Smooth muscle cell (in vitro differentiated cells): ENCODE measurements around the gene IGF2BP1. TPM values are rescaled to one million over a fixed set of nuclear protein-coding genes. Genes with fewer than 3 reads are reported as not detected.

Experiments used
- DNase-seq: peaks from one replicate; lab custom pipeline; 2025; ENCODE audit not compliant: unreplicated experiment; lab: John Stamatoyannopoulos, UW
- H2AFZ ChIP-seq: fragments of 200-600 bp; sonication (generic); 2 replicates; pipeline ENCODE4 v1.6.0; 2016; ENCODE audit warnings: antibody characterized with exemption, low read depth, mild to moderate bottlenecking
- H3F3A ChIP-seq: fragments of 200-600 bp; sonication (generic); 2 replicates; pipeline ENCODE4 v1.6.0; 2017; ENCODE audit warnings: antibody characterized with exemption, low read depth
- H3K27ac ChIP-seq: fragments of 200-600 bp; sonication (generic); 2 replicates; pipeline ENCODE4 v1.5.1; 2016; ENCODE audit warnings: low read depth, mild to moderate bottlenecking
- H3K27me3 ChIP-seq: fragments of 200-600 bp; sonication (generic); 2 replicates; pipeline ENCODE4 v1.6.1; 2016; ENCODE audit warnings: low read depth, mild to moderate bottlenecking
- H3K36me3 ChIP-seq: fragments of 200-600 bp; sonication (generic); 2 replicates; pipeline ENCODE4 v1.5.1; 2016; ENCODE audit warnings: low read depth
- H3K4me1 ChIP-seq: fragments of 200-600 bp; sonication (generic); 2 replicates; pipeline ENCODE4 v1.5.1; 2016; ENCODE audit warnings: low read depth
- H3K4me2 ChIP-seq: fragments of 200-600 bp; sonication (generic); 2 replicates; pipeline ENCODE4 v1.6.0; 2016; ENCODE audit warnings: mild to moderate bottlenecking
- H3K4me3 ChIP-seq: fragments of 200-600 bp; sonication (generic); 2 replicates; pipeline ENCODE4 v1.5.1; 2016; ENCODE audit warnings: mild to moderate bottlenecking
- H3K79me2 ChIP-seq: fragments of 200-600 bp; sonication (generic); 2 replicates; pipeline ENCODE4 v1.6.0; 2016; ENCODE audit warnings: low read depth, mild to moderate bottlenecking
- H3K9ac ChIP-seq: fragments of 200-600 bp; sonication (generic); 2 replicates; pipeline ENCODE4 v1.6.0; 2016; ENCODE audit warnings: low read depth
- H3K9me3 ChIP-seq: fragments of 200-600 bp; sonication (generic); replicated peaks from 2 replicates; pipeline ENCODE4 v1.5.1; 2016; ENCODE audit warnings: low read depth
- H4K20me1 ChIP-seq: fragments of 200-600 bp; sonication (generic); 2 replicates; pipeline ENCODE4 v1.6.0; 2016; ENCODE audit warnings: low read depth
- WGBS: methylation state at CpG from one replicate; pipeline ENCODE4 v1.1.7; 2016; ENCODE audit warnings: low lambda C conversion rate; 5-methylcytosine and 5-hydroxymethylcytosine counted together
- polyA plus RNA-seq: library from polyadenylated mRNA; unstranded; fragments of >200 nt; fragmentation: Nextera tagmentation; extraction: Ambion mirVana; gene quantifications from 2 replicates; pipeline ENCODE4 v1.2.1, GENCODE V29; 2016
- total RNA-seq: library from RNA; depleted of rRNA; stranded (reverse); fragments of >200 nt; gene quantifications from 2 replicates; pipeline ENCODE4 v1.2.3, GENCODE V29; 2014
- TF ChIP-seq, protein P1 (sequence below): fragments of 200-600 bp; sonication (generic); IDR thresholded peaks from 2 replicates; pipeline ENCODE4 v1.5.1; 2017; ENCODE audit warnings: borderline replicate concordance, mild to moderate bottlenecking, antibody characterized with exemption; ENCODE audit not compliant: insufficient read depth, poor library complexity, severe bottlenecking

IGF2BP1 gene
- 51.0 and 54.6 TPM in 2 replicates for total RNA-seq
- 49.7 and 51.4 TPM in 2 replicates for polyA plus RNA-seq

DNA sequence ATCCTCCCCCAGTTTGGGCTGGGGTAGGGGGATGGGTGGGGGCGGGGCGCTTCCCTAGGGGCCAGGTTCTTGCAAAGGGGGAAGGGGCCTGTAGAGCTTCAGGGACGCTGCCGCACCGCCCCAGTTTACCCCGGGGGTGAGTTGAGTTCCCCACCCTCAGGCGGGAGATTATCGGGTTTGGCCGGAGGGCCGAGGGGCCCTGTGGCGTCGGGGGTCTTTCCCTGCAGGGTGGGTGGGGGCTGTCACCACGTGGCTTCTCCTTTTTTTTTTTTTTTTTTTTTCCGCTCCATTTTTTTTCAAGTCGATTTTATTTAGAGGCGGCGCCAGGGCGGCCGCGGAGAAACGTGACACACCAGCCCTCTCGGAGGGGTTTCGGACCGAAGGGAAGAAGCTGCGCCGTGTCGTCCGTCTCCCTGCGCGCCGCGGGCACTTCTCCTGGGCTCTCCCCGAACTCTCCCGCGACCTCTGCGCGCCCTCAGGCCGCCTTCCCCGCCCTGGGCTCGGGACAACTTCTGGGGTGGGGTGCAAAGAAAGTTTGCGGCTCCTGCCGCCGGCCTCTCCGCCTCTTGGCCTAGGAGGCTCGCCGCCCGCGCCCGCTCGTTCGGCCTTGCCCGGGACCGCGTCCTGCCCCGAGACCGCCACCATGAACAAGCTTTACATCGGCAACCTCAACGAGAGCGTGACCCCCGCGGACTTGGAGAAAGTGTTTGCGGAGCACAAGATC is at the start of gene IGF2BP1:
IGF2BP1 (plus strand) TSS at position 283 of the 724 bp plus-strand sequence; CDS start at position 644, 361 bp downstream.
- H3F3A ChIP-seq = no peaks in the 10 kb centered on the region
- H3K27ac ChIP-seq = peak within 1 kb of the TSS; percentile 84
- no peaks in the 10 kb centered on the region for H3K36me3 ChIP-seq
- H3K4me3 ChIP-seq = peak within 1 kb of the TSS; percentile 96
- H3K79me2 ChIP-seq = peaks cover 77% of the 10 kb centered on the region
- under 1% methylated on average over 54 of the region's 62 CpGs for WGBS
- no peaks in the 10 kb centered on the region for H3K9me3 ChIP-seq
- no peaks in the 10 kb centered on the region for H3K27me3 ChIP-seq
- H3K9ac ChIP-seq = peak within 1 kb of the TSS; percentile 89
- peaks cover 22% of the 10 kb centered on the region for H4K20me1 ChIP-seq
- H3K4me2 ChIP-seq = peak within 1 kb of the TSS; percentile 95
- peak; percentile 79 for DNase-seq
- TF ChIP-seq, protein P1, sequence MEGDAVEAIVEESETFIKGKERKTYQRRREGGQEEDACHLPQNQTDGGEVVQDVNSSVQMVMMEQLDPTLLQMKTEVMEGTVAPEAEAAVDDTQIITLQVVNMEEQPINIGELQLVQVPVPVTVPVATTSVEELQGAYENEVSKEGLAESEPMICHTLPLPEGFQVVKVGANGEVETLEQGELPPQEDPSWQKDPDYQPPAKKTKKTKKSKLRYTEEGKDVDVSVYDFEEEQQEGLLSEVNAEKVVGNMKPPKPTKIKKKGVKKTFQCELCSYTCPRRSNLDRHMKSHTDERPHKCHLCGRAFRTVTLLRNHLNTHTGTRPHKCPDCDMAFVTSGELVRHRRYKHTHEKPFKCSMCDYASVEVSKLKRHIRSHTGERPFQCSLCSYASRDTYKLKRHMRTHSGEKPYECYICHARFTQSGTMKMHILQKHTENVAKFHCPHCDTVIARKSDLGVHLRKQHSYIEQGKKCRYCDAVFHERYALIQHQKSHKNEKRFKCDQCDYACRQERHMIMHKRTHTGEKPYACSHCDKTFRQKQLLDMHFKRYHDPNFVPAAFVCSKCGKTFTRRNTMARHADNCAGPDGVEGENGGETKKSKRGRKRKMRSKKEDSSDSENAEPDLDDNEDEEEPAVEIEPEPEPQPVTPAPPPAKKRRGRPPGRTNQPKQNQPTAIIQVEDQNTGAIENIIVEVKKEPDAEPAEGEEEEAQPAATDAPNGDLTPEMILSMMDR = no peak
- H2AFZ ChIP-seq = peak within 1 kb of the TSS; percentile 91
- H3K4me1 ChIP-seq = peaks cover 42% of the 10 kb centered on the region

DNA sequence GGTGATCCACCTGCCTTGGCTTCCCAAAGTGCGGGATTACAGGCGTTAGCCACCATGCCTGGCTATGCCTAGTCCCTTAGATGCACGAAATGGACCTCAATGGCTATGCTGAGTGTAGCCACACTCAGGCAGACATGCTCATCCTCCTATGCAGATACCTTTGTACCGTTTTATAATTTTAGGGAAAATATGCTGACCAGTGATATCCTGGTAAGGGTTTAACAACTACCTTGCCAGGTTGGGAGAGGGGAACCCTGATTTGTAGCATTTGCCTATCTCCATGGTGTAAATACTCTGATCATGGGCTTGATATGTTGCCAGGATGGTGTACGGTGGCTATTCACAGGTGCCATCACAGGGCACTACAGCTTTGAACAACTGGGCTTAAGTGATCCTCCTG is 45.6 kb upstream of the IGF2BP1 start:
- Histone ChIP-seq H3K27me3 (no peaks in the 10 kb centered on the region), H3K4me3 (no peak overlapping the region), H3K9ac (no peak overlapping the region), H3K4me2 (no peak overlapping the region), H2AFZ (no peak overlapping the region), H3K9me3 (no peaks in the 10 kb centered on the region), H3F3A (no peaks in the 10 kb centered on the region), H3K4me1 (no peaks in the 10 kb centered on the region), H3K36me3 (no peaks in the 10 kb centered on the region), H4K20me1 (no peaks in the 10 kb centered on the region), H3K27ac (no peak overlapping the region), H3K79me2 (no peaks in the 10 kb centered on the region)
- TF ChIP-seq, protein P1 = no peak
- 95% methylated on average over 5 of the region's 5 CpGs for WGBS
- DNase-seq = no peak

DNA sequence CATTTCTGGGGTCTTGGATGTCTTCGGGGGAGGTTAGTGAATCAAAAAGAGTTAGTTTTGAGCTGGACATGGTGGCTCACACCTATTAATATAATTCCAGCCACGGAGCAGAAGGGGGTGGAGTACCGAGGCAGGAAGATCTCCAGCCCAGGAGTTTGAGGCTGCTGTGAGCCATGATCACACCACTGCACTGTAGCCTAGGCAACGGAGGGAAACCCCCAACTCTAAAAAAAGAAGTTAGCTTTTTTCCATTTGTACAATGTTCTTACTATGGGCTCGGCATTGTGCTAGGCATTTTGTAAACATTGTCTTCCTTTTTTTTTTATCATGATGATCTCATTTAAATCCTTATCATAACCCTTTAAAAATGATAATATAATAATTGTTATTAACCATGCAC is 44.3 kb upstream of the IGF2BP1 start:
- Histone ChIP-seq H4K20me1 (no peaks in the 10 kb centered on the region), H3K36me3 (no peaks in the 10 kb centered on the region), H3K27me3 (no peaks in the 10 kb centered on the region), H3F3A (no peaks in the 10 kb centered on the region), H3K4me3 (no peak overlapping the region), H2AFZ (peak overlapping the region; percentile 24), H3K27ac (no peak overlapping the region), H3K79me2 (no peaks in the 10 kb centered on the region), H3K9me3 (no peaks in the 10 kb centered on the region), H3K4me2 (no peak overlapping the region), H3K9ac (no peak overlapping the region), H3K4me1 (no peaks in the 10 kb centered on the region)
- no peak for DNase-seq
- TF ChIP-seq, protein P1 = no peak
- 68% methylated on average over 5 of the region's 5 CpGs for WGBS
